Eye (tissue), 1 donor: ENCODE data around the gene RASSF8.

ENCODE experiments used
- DNase-seq: peaks from one replicate; pipeline ENCODE4 v3.0.0-alpha.2; 2015

The RASSF8 gene

DNA sequence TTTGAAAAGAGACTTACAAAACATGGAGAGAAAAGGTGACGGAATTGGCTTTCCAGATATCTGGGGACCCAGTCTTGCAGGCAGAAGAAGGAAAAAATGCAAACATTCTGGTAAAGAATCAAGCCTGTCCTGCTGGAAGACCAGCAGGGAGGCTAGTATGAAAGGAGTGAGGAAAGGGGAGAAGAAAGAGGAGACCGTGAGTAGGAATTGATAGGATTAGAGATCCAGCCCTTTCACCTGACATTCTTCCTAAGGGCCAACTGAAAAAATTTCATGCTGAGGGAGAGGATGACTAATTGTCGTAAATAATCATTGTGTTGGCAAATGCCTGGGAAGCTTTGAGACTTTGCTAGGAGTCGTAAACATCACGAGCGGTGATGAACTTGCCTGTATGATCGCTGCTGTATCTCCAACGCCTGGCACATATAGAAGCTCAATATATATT is 154.2 kb downstream of the RASSF8 start:
- DNase-seq, result no peak

DNA sequence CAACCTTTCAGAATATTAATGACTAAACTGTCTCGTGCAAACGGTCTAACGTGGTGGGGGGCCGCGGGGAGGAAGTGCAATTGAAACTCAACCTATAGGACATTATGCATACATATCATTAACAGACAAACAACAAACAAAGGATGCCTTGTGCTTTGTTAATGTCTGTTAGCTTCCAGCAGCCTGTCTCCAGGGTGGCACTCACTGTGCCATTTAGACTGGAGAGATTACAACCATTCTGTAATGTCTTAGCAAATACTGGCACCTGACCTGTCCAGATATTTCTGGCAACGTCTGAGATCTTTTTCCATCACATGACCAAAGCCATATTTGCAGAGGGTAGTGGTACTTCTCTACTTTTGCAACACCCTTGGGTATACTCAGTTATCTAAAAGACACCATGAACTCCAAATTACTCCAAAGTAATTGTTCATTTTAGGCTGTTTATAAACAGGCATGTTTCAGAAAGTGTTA is 154.7 kb downstream of the RASSF8 start:
- DNase-seq, result peak; percentile 37

DNA sequence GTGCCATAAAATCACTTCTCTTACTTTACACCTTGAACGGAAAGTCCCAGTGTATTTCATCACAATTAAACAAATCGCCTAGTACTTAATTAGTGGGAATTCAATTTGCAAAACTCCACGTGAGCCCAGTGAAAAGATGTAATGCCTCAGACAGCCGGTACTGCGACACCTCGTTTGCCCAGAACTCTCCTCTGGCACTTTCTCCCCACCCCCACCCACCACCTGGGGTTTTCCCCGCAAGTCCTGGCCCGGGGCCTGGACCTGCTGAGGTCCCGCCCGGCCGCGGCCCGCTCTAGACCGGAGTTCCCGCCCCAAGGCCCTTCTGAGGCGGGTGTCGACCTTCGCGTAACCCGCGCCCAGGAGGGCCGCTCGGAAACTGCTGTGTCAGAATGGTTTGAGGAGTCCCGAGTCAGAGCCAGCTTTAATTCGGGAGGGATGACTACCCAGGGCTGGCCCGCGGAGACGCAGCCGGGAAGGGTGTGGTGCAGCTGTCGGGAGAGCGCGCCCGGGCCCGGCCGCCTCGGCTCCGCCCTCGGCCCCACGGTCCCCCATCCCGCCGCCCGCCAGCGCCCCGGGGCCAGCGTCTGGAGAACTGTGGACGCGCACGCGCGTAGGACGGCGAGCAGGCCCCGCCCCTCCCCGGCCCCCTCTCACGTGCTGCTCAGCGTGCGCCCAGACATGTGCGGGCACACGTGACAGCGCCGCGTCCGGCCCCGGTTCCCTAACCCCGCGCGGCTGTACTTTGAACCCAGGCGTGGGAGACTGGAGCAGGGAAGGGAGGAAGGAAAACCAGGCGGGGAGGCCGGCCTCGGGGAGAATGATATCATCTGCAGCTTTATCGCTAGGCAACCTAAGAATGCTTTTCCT is 155.6 kb downstream of the RASSF8 start:
- DNase-seq, result peak; percentile 94

DNA sequence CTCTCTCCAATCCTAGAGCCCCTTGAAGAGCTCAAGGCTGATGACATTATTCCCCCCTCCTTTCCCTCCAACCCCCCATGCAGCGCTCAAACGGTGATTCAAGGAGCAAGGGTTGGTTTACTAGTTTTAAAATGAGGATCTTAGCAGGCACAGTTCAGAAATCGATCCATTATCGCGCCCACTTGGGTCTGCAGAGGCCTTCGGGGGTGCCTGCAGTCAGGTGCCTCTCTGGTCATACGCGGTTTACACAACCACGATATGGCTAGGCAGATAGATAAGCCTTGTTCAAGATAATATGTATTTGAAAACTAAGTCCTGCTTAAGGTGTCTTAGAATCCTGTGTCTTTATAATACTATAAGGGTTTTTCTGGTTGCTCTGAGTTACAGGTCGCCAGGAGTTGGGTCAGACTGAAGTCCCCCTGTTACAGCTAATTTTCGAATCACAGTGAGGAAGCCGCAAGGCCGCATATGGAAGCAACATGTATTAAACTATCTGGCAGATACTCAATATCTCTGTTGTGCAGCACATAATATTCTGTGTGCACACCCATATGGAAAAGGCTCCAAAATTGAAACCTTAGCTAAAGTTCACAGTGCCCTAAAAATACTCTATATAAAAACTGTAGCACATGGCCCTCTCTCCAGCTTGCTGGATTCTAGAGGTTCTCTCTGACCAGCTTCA is 156.4 kb downstream of the RASSF8 start:
- DNase-seq, result no peak

DNA sequence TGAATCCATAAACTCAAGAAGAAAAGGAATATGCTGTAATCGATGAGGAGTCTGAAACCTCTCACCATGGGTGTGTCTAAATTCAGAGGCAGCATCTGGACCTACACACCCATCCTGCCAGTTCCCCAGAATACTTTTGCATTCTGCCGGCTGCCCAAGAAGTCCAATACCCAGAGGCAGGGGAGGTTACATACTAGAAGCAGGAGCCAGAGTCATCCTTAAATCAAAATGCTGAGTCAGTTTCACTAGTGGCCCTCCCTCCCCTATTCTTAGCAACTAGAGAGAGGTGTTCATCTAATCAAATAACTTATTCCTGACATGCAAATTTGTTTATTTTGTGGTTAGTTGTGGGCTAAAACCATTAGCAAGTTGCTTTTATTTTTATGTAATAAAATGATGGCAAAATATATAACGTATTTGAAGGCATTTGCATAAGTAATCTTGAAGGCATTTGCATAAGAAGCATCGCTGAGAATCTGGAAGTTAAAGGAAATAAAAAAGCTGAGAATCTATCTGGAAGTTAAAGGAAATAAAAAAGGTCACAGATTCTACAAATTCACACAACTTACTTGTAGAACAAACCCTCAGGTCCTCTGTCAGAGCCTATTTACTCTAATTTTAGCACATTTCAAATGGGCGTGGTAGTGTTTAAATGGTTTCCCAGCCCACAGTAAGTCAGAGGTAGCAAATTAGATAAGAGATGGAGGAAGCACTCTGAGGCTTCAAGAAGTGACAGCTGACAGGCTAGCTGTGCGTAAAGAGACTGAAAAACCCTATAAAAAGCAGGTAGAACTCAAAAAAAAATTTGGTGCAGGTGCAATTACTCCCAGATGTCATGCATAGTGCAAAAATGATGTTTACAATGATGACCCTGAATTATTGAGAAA is 158.6 kb downstream of the RASSF8 start:
- DNase-seq, result no peak

DNA sequence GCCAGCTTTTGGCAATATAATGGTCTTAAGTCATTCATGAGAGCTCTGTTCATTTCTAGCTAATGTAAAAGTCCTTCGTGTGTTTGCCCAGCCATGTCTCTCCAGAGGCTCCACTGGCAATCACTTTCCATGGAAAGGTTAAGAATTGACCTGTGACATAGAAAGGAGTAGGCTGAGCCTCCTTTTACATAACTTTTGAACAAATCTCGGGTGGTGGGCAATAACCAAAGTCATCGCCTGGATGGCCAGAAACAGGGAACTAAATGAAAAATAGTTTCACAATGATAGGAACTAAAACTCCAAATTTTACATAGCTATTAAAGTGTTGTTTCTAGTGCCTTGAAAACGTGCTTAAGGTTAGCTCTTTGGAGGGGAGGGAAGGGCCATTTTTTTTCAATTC is 159.8 kb downstream of the RASSF8 start:
- no peak for DNase-seq

DNA sequence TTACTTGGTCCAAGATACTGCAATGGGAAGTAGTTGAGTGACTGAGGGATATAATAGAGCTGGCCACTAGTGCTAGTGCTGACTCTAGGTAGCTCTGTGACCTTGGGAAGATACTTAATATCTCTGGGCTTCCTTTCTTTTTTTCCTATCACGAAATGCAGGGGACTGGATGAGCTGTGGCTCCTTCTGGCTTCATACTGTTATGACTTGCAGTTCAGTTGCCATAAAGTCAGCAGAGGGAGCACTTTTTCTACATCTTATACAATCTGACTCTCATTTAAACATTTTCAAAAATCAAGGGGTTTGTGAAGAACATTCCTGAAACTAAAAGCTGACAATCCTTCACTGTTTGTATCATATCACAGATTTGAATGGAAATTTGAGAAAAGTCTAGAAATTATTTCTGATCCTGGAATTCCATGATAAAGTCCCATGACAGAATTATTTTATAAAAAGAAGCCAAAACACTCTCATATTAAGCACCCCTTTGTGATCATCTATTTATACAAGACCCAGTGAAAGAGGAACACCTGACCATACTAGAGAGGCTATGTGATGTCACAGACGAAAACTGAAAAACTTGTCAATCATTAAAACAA is 161.0 kb downstream of the RASSF8 start:
- DNase-seq, result peak; percentile 77

DNA sequence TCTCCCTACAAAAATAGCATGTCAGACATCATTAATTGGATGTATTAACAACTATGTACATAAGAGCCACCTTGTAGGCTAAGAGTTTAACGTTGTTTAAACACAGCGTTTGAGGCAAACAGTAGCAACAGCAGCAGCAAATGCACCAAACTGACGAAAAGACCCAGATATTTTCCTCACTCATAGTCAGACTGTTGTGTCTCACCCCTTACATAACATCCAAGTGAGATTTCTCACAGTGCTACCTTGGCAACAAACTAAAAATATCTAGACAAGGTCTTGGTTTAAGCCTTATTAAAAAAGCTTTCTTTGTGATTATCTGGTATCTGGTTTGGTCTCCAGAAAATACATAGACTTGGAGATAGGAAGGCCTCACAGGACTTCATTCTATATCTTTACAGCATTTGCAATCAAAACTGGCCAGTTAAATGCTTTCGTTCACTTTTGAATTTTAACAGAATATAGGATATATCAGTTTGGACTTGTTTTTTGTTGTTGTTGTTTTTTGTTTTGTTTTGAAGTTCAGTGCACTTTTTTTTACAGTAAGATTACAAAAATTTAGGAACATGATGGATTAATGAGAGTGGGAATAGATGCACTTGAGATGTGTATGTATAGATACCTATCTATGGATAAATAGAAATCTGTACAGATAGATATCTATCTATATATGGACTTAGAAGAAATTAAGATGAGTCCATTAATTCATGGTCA is 162.2 kb downstream of the RASSF8 start:
- no peak for DNase-seq

DNA sequence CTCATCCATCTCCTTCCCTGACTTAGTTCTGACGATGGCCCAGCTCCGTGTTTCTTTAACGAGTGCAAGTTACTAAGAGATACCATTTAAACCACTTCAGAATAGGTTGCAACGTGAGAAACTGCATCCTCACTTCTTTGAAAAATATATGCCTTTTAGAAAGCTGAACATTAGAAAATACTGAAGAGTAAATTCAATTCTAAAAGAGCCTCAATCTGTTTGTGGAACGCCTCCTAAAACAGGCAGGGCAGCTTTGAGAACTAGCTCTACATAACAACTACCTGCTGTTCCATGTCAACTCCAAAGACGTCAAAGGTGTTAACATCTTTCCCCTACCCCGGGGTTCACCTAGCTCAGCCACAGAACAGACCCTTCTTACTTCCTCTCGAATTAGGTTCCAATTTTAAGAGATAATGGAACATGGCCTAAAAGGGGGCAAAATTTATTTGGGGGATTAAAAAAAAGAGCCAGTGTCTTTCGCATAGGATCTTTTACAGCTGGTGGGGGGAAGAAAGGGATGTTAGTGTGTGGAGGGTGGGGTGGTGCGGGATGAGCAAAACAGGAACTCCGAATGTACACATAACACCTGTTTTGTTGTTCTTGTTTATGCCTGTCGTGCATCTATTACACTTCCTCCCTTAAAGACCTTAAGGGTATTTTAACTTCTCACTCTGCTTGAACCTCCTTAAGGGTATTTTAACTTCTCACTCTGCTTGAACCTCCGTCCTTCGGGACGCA is 163.0 kb downstream of the RASSF8 start:
- DNase-seq, result peak; percentile 66

DNA sequence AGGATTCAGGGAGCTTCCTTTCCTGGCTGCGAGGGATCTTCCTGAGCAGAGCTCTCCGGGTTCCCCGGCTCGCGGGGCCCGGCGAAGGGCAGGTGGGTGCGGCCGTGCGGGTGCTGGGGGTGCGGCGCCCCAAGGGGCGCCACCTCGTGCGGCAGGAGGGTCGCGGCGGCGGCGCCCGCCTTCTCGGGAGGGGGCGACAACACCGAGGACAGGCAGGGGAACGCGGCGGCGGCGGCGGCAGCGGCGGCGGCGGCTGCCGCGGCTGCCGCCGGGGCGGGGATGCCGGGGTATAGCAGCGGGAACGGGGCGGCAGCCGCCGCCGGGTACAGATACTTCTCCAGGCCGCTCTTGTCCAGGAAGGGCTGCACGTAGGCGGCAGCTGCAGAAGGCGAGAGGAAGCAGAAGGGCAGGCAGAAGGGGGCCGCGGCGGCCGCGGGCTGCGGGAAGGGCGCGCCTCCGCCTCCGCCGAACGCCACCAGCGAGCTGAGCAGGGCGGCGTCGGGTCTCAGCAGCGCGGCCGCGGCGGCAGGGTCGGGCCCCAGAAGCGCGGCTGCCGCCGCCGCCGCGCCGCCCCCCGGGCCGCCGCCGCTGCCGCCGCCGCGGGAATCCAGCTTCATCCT is 163.7 kb downstream of the RASSF8 start:
- no peak for DNase-seq

DNA sequence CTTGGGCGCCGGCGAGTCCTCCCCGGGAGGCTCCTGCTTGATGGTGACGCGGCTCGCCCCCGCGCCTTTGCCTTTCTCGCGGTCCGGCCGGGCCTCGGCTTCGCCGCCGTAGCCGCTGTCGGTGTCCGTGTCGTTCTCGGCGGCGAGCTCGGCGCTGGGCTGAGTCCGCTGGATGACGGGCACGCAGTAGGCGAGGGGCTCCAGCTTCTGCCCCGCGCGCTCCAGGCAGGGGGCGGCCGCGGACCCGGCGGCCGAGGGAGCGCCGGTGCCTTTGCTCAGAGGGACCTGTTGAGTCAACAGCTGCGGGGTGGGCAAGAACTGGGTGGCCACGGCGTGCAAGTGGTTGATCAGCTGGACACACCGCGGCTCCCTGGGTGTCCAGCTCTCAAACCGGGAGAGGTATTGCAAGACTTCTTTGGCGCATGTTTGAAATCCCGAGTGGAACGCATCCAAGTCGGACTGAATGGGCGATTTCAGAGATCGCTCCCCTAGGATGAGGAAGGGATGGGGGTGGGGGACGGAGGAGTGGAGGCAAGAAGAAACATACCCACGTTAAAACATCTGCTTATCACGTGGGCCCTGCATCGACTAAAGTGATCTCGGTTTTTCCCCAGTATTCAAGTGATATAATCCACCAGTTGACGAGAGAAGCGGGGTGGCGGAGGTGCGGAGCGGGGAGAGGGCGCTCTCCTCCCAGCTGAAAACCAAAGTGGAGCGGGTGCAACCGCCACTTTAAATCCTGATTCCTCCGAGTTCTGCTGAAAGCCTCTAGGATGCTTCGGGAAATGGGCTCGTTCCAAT is 164.4 kb downstream of the RASSF8 start:
- peak; percentile 84 for DNase-seq

DNA sequence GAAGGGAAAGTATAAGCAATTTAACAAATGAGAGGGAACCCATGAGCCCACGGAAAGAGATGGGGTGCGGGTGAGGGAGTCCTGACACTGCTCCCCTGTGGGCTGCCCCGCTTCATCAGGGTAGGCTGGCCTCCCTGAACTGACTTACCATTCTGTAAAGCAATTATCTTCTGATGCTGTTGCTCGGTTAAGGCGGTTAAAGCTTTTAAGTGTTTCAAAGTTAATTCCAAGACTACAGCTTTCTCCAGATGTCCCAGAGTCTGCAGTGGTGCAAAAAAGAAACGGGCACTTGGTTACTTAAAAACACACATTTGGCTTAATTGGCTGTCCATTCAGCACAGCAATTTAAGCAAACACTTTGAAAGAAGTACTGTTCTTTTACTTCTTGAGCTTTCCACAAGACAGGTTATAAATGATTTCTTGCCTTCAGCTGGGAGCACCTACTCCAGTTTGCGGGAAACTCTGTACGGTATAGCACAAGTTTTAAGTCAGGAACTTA is 165.0 kb downstream of the RASSF8 start:
- peak; percentile 69 for DNase-seq

DNA sequence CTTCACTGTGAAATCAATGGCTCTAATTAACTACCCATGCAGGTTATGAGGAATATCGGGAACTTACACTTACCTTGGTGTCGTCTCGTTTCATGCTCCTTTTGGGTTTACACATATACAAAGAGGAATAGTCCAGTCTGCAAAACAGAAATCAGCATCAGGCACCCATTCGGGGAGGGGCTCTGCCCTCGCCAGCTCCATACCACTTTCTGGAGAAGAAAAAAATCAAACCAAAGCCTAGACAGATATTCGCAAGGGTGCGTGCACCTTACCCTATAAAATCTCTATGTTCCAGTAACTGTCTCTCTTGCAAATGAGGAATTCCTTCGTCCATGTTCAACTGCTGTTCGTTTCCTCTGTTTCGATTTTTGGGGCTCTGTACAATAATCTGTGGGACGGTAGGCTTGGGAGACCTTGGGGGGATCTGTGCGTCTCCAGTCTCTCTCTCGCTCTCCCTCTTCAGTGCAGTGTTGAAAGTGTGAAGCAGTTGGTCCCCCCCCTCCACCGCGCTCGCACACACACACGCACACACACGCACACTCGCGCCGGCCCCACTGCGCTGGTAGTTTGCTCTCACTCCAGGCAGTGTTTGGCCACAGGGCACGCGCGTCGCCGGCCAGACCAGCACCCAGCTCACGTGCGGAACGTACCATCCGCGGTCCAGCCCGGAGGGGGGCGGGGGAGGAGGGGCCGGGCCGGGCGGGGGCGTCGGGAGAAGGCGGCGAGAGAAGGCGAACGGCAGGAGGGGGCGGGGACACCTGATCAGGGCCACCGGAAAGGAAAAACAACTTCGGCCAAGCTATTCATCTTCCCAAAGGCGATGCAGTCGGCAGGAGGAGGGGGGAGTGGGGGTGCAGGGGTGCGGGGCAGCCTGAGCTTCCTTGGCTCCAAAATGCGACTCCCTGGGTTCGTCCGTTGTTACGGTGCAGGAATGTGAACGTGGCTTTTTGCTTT is 166.2 kb downstream of the RASSF8 start, which contains the start of gene BHLHE41:
Gene BHLHE41, minus strand, starts transcription at position 592 of the 954 bp plus-strand sequence. Its CDS starts 258 bp downstream, at position 334.
- DNase-seq, result peak; percentile 84

DNA sequence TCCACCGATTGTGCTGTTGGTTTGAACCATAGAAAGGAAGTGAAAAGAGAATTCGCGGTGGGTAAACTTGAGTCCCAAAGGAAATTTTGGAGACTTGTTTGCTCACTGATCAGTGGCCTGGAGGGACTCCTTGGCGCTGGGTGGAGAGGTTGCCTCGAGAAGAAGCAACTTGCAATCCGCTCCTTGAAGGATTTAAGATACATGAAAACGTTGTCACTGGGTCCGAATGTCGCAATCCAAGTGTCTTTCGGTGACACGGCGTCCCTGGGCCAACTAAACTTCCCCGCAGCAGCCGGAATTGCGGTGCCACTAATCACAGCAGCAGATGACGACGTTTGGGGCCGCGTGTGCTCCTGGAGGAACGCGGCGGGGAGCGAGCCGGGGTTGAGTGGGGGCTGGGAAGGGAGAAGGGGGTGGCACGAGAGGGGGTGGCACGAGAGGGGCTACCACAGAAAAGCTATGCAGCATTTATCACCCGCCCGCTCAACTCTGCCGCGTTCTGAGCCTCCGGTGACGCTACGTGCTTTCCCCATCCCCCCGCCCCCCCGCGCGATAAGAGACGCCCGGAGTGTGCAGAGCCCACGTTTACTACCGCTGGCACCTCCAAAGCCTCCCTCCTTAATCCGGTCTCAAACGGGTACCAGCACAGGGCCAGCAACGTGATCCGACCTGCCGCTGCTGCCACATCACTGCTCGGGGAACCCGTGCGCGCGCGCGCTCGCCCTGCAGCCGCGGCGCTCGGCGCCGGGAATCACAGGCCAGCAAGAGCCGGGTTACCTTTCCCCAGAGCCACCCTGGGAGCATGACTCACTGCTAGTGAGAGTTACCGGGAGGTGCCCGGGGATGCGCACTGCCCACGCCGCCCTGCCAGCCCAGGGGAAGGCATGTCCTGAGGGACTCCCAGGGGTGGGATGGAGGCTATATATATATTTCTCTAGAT is 167.2 kb downstream of the RASSF8 start:
- DNase-seq, result peak; percentile 91

DNA sequence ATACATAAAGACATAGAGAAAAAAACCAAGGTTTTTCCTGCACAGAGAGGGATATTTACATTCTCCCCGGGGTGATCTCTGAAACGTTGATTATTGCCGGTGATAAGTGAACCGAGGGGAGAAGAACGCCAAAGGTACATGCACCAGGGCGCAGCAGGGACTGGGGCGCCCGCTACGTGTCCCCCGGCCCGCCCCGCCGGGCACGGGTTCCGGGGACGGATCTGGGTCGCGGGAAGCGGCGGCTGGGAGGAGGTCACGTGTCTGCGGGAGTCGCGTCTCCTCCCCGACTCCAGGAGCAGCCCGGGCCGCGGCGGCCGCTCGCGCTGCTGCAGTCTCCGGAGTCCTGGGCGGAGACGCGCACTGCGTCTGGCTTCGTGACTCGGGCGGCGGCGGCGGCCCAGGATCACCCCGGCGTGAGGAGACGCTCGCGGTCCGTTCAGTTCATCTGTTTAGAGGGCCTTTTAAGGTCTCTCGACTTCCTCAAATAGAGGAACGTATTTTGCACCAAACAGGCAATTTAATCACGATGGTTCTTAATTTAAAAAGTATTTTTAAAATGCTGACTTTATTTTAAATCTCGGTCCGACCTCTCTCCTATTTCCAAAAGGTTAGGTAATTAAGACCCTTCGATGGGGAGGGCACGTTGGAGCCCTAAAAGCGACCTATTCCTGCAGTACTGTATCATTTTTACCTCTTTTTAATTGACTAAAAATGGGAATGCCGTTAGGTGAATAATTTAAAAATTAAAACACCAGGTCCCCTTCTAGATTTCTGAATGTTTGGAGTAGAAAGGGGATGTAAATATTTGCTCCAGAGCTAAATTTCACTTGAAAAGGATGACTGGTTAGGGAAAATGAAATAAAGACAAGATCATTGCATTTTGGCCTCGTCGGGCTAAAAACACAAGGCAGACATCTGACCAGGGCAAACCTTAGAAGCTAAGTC is 168.1 kb downstream of the RASSF8 start:
- DNase-seq, result peak; percentile 90

DNA sequence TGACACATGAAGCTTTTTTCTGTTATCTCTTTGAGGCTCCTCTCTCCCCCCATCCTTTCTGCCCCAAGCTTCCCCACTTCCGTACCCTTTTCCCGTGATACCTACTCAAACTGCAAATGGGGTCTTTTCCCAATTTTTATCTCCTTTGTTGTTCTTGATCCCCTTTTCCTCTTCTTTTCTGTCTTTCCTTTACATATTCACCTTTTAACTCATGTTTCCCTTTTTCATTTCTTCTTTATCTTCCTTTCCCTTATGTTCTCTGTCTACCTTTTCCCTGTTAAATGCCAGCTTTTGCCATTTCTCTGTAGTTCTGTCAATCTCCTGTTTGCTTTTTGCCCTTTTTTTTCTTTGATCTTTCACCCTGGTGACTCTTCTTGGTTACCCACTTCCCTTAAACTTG is 168.9 kb downstream of the RASSF8 start:
- no peak for DNase-seq
